GM23338 (cell line): ENCODE measurements around the gene GSG1L. TPM values are rescaled to one million over a fixed set of nuclear protein-coding genes. Genes with fewer than 3 reads are reported as not detected.

Experiments
- ATAC-seq: fragments of 200-7000 bp; cut with Tn5 transposase; 3 replicates; pipeline ENCODE4 v1.9.1; 2020
- DNase-seq: peaks from one replicate; pipeline ENCODE4 v3.0.0-alpha.2; 2015; ENCODE audit warnings: low spot score
- H2AFZ ChIP-seq: fragments of 200-600 bp; sonication (generic); 2 replicates; pipeline ENCODE4 v1.8.0; 2016; ENCODE audit warnings: antibody characterized with exemption, mild to moderate bottlenecking, moderate library complexity
- H3F3A ChIP-seq: fragments of 200-600 bp; sonication (generic); replicated peaks from 2 replicates; pipeline ENCODE4 v1.8.0; 2017; ENCODE audit warnings: antibody characterized with exemption, mixed run types, low read depth
- H3K27ac ChIP-seq: fragments of 200-600 bp; sonication (generic); 2 replicates; pipeline ENCODE4 v1.6.1; 2016; ENCODE audit warnings: low read depth
- H3K27me3 ChIP-seq: fragments of 200-600 bp; sonication (generic); 2 replicates; pipeline ENCODE4 v1.8.0; 2016; ENCODE audit warnings: mild to moderate bottlenecking, mixed run types, moderate library complexity; ENCODE audit not compliant: insufficient read depth
- H3K36me3 ChIP-seq: fragments of 200-600 bp; sonication (generic); 2 replicates; pipeline ENCODE4 v1.8.0; 2016; ENCODE audit warnings: mild to moderate bottlenecking; ENCODE audit not compliant: insufficient read depth
- H3K4me1 ChIP-seq: fragments of 200-600 bp; sonication (generic); 2 replicates; pipeline ENCODE4 v1.8.0; 2016; ENCODE audit warnings: mild to moderate bottlenecking, moderate library complexity; ENCODE audit not compliant: insufficient read depth
- H3K4me2 ChIP-seq: fragments of 200-600 bp; sonication (generic); 2 replicates; pipeline ENCODE4 v1.7.1; 2017; ENCODE audit warnings: mixed run types
- H3K4me3 ChIP-seq: fragments of 200-600 bp; sonication (generic); 2 replicates; pipeline ENCODE4 v1.6.1; 2016; ENCODE audit warnings: mixed run types
- H3K79me2 ChIP-seq: fragments of 200-600 bp; sonication (generic); replicated peaks from 2 replicates; pipeline ENCODE4 v1.8.0; 2017; ENCODE audit warnings: mild to moderate bottlenecking; ENCODE audit not compliant: insufficient read depth
- H3K9me2 ChIP-seq: fragments of 200-600 bp; sonication (generic); 2 replicates; pipeline ENCODE4 v1.8.0; 2017; ENCODE audit not compliant: insufficient read depth
- H4K20me1 ChIP-seq: fragments of 200-600 bp; sonication (generic); replicated peaks from 2 replicates; pipeline ENCODE4 v1.8.0; 2017; ENCODE audit warnings: mild to moderate bottlenecking; ENCODE audit not compliant: insufficient read depth
- H3K27ac Mint-ChIP-seq: 2 replicates; pipeline ENCODE4 v1.8.0; 2020; ENCODE audit warnings: inconsistent platforms, mild to moderate bottlenecking, moderate library complexity, mixed read lengths
- H3K27me3 Mint-ChIP-seq: 3 replicates; pipeline ENCODE4 v1.8.0; 2022; ENCODE audit warnings: low read depth, mild to moderate bottlenecking, moderate library complexity, mixed read lengths, inconsistent platforms; ENCODE audit not compliant: insufficient read depth, poor library complexity
- H3K36me3 Mint-ChIP-seq: 3 replicates; pipeline ENCODE4 v1.8.0; 2021; ENCODE audit warnings: low read depth, mild to moderate bottlenecking, inconsistent platforms, moderate library complexity, mixed read lengths
- H3K4me1 Mint-ChIP-seq: 3 replicates; pipeline ENCODE4 v1.8.0; 2020; ENCODE audit warnings: mild to moderate bottlenecking, inconsistent platforms, mixed read lengths
- H3K4me3 Mint-ChIP-seq: 3 replicates; pipeline ENCODE4 v1.8.0; 2021; ENCODE audit warnings: moderate library complexity, mild to moderate bottlenecking, inconsistent platforms, mixed read lengths
- H3K9me3 Mint-ChIP-seq: 3 replicates; pipeline ENCODE4 v1.8.0; 2020; ENCODE audit warnings: moderate library complexity, mild to moderate bottlenecking, inconsistent platforms, mixed read lengths
- CREB1 ChIP-seq: fragments of 250-450 bp; sonication (Bioruptor Pico); IDR thresholded peaks from 2 replicates; pipeline ENCODE4 v1.5.0; 2020; ENCODE audit warnings: low read depth, mild to moderate bottlenecking, moderate library complexity
- EZH2 ChIP-seq: fragments of 200-600 bp; sonication (generic); IDR thresholded peaks from one replicate; pipeline ENCODE4 v1.8.0; 2017; ENCODE audit warnings: antibody characterized with exemption, mild to moderate bottlenecking, low read depth; ENCODE audit not compliant: unreplicated experiment
- EZH2phosphoT487 ChIP-seq: fragments of 200-600 bp; sonication (generic); IDR thresholded peaks from one replicate; pipeline ENCODE4 v1.8.1; 2018; ENCODE audit warnings: antibody characterized with exemption; ENCODE audit not compliant: unreplicated experiment
- JUNB ChIP-seq: IDR thresholded peaks from one replicate; pipeline ENCODE4 v1.6.1; 2016; ENCODE audit warnings: antibody characterized with exemption; ENCODE audit not compliant: unreplicated experiment
- NANOG ChIP-seq: IDR thresholded peaks from 2 replicates; pipeline ENCODE4 v1.6.1; 2016; ENCODE audit warnings: antibody characterized with exemption, borderline replicate concordance
- POLR2AphosphoS5 ChIP-seq: IDR thresholded peaks from 2 replicates; pipeline ENCODE4 v1.6.1; 2016; ENCODE audit warnings: antibody characterized with exemption, low read depth
- ZNF114 ChIP-seq: fragments of 250-450 bp; sonication (Bioruptor Pico); IDR thresholded peaks from 2 replicates; pipeline ENCODE4 v1.5.0; 2020; ENCODE audit warnings: mild to moderate bottlenecking, moderate library complexity
- ZNF331 ChIP-seq: fragments of 250-450 bp; sonication (Bioruptor Pico); IDR thresholded peaks from 2 replicates; pipeline ENCODE4 v1.5.0; 2020; ENCODE audit warnings: low read depth, mild to moderate bottlenecking, moderate library complexity
- polyA plus RNA-seq: library from polyadenylated mRNA; unstranded; fragments of >200 nt; fragmentation: Nextera tagmentation; extraction: Ambion mirVana; gene quantifications from 2 replicates; pipeline ENCODE4 v1.2.1, GENCODE V29; 2016
- total RNA-seq: library from RNA; depleted of rRNA; stranded (reverse); fragments of >200 nt; shearing (Covaris generic); gene quantifications from 2 replicates; pipeline ENCODE4 v1.2.3, GENCODE V29; 2014
- TF ChIP-seq, protein P1 (sequence below): IDR thresholded peaks from 2 replicates; pipeline ENCODE4 v1.6.1; 2016; ENCODE audit warnings: antibody characterized with exemption
- TF ChIP-seq, protein P2 (sequence below): IDR thresholded peaks from one replicate; pipeline ENCODE4 v1.6.1; 2018; ENCODE audit warnings: antibody characterized with exemption; ENCODE audit not compliant: unreplicated experiment
- TF ChIP-seq, protein P3 (sequence below), 2 experiments: fragments of 200-600 bp in 1 of 2; sonication (generic) in 1 of 2; conservative IDR thresholded peaks; 2 replicates each; pipeline versions ENCODE4 v1.5.1 to v1.6.1; 2016 to 2017; ENCODE audit warnings: antibody characterized with exemption in 2 of 2, low read depth in 2 of 2, mild to moderate bottlenecking in 2 of 2, moderate library complexity in 1 of 2

The GSG1L gene
- total and polyA plus RNA-seq, 2 experiments from 2014 or later, result 0.36 to 0.63 TPM

DNA sequence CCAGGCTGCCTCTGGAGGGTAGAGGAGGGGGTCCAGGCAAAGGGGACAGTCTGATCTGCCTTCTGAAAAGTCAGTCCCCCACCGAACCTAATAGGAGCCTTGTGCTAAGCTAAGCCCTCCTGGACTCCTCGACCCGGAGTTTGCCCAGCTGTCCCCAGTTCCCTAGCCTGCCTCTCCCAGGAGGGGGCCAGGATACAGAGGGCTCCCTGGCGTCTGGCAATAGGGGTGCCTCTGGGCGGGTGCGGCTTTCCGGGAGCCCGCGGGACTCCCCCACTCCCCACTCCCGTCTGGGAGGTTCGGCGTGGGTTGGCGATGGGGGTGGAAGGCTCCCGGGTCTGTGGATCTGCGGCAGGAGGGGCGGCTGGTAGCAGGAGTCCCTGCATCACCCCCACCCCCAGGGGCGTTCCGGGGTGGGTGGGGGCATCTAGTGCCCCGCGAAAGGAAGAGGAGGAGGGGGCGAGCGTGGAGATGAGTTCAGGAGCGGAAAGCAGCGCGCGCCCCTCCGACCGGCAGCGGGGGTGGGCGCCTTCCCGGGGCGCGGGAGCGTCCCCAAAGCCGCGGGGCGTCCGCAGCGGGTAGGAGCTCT is 1.2 kb downstream of the GSG1L start:
- DNase-seq (no peak), ATAC-seq (peak; percentile 19)
- TF ChIP-seq, protein P1, sequence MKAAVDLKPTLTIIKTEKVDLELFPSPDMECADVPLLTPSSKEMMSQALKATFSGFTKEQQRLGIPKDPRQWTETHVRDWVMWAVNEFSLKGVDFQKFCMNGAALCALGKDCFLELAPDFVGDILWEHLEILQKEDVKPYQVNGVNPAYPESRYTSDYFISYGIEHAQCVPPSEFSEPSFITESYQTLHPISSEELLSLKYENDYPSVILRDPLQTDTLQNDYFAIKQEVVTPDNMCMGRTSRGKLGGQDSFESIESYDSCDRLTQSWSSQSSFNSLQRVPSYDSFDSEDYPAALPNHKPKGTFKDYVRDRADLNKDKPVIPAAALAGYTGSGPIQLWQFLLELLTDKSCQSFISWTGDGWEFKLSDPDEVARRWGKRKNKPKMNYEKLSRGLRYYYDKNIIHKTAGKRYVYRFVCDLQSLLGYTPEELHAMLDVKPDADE, result no peak
- peak; percentile 55 for TF ChIP-seq EZH2
- Mint-ChIP-seq H3K27me3 (peaks cover 41% of the 10 kb centered on the region), H3K9me3 (no peaks in the 10 kb centered on the region), H3K36me3 (no peaks in the 10 kb centered on the region), H3K4me3 (peak overlapping the region; percentile 51; the same call in 2 of the 3 replicates), H3K27ac (no peak overlapping the region), H3K4me1 (no peaks in the 10 kb centered on the region; the same call in 2 of the 3 replicates)
- H3K4me2 ChIP-seq, result peak overlapping the region; percentile 78
- peaks cover 61% of the 10 kb centered on the region for H3K27me3 ChIP-seq
- no peaks in the 10 kb centered on the region for H3F3A ChIP-seq
- no peaks in the 10 kb centered on the region; the same call in 1 of the 2 replicates for H3K4me1 ChIP-seq
- H2AFZ ChIP-seq, result 0 out of 2 replicates have a peak overlapping the region, but pooled peaks have one; percentile 69
- H3K36me3 ChIP-seq, result no peaks in the 10 kb centered on the region
- H3K79me2 ChIP-seq, result no peaks in the 10 kb centered on the region
- H3K9me2 ChIP-seq, result no peaks in the 10 kb centered on the region
- no peaks in the 10 kb centered on the region for H4K20me1 ChIP-seq
- no peak overlapping the region for H3K27ac ChIP-seq
- H3K4me3 ChIP-seq, result peak overlapping the region; percentile 59

DNA sequence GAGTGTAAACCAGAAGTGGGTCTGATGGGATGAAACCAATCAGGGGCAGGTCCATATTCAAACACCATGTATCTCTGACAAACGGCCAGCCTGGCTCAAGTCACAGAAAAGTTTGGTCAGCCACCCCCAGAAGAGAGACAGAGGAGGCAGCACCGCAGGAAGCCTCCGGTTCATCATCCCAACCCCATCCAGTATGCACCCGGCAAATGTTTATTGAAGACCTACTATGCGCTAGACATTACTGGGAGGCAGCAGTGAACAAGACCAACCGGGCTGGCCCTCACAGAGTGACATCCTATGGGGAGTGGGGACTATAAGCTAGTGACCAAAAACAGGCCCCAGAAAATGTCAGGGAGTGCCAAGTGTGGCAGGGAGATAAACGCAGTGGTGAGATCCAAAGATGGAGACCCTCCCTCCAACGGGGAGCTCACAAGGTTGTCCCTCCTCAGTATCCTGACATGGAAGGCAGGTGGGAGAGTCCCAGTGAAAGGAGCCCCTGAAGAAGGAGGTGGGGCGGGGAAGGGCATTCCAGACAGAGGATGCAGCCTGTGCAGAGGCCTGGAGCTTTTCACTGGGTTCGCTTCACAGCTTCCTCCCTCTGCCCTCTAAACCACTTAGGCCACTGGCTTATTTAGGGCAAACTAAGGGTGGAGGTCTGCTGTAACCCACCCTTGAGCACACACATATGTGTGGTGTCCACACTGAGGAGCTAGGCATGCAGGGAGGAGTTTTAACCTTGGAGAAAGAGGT is 2.0 kb downstream of the GSG1L start:
- Mint-ChIP-seq H3K4me1 (no peaks in the 10 kb centered on the region; the same call in 2 of the 3 replicates), H3K27ac (no peak overlapping the region), H3K4me3 (peak overlapping the region; percentile 51), H3K36me3 (no peaks in the 10 kb centered on the region), H3K27me3 (peaks cover 39% of the 10 kb centered on the region), H3K9me3 (no peaks in the 10 kb centered on the region)
- H2AFZ ChIP-seq, result no peak overlapping the region
- H3K79me2 ChIP-seq, result no peaks in the 10 kb centered on the region
- no peaks in the 10 kb centered on the region for H3K36me3 ChIP-seq
- no peak overlapping the region for H3K27ac ChIP-seq
- peaks cover 61% of the 10 kb centered on the region for H3K27me3 ChIP-seq
- no peak for DNase-seq
- no peaks in the 10 kb centered on the region for H3K9me2 ChIP-seq
- no peaks in the 10 kb centered on the region for H3F3A ChIP-seq
- H4K20me1 ChIP-seq, result no peaks in the 10 kb centered on the region
- ATAC-seq, result no peak
- no peaks in the 10 kb centered on the region; the same call in 1 of the 2 replicates for H3K4me1 ChIP-seq
- H3K4me2 ChIP-seq, result no peak overlapping the region
- peak overlapping the region; percentile 59; the same call in 1 of the 2 replicates for H3K4me3 ChIP-seq
- TF ChIP-seq EZH2, result no peak
- no peak for TF ChIP-seq NANOG
- TF ChIP-seq ZNF331, result no peak
- TF ChIP-seq, protein P2, sequence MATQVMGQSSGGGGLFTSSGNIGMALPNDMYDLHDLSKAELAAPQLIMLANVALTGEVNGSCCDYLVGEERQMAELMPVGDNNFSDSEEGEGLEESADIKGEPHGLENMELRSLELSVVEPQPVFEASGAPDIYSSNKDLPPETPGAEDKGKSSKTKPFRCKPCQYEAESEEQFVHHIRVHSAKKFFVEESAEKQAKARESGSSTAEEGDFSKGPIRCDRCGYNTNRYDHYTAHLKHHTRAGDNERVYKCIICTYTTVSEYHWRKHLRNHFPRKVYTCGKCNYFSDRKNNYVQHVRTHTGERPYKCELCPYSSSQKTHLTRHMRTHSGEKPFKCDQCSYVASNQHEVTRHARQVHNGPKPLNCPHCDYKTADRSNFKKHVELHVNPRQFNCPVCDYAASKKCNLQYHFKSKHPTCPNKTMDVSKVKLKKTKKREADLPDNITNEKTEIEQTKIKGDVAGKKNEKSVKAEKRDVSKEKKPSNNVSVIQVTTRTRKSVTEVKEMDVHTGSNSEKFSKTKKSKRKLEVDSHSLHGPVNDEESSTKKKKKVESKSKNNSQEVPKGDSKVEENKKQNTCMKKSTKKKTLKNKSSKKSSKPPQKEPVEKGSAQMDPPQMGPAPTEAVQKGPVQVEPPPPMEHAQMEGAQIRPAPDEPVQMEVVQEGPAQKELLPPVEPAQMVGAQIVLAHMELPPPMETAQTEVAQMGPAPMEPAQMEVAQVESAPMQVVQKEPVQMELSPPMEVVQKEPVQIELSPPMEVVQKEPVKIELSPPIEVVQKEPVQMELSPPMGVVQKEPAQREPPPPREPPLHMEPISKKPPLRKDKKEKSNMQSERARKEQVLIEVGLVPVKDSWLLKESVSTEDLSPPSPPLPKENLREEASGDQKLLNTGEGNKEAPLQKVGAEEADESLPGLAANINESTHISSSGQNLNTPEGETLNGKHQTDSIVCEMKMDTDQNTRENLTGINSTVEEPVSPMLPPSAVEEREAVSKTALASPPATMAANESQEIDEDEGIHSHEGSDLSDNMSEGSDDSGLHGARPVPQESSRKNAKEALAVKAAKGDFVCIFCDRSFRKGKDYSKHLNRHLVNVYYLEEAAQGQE, result no peak
- no peak for TF ChIP-seq ZNF114 (CRISPR knock-in tag)
- TF ChIP-seq POLR2AphosphoS5, result no peak
- no peak for TF ChIP-seq EZH2phosphoT487
- TF ChIP-seq CREB1 (CRISPR knock-in tag), result no peak
- no peak for TF ChIP-seq JUNB
- TF ChIP-seq, protein P1, result no peak
- TF ChIP-seq, protein P3, sequence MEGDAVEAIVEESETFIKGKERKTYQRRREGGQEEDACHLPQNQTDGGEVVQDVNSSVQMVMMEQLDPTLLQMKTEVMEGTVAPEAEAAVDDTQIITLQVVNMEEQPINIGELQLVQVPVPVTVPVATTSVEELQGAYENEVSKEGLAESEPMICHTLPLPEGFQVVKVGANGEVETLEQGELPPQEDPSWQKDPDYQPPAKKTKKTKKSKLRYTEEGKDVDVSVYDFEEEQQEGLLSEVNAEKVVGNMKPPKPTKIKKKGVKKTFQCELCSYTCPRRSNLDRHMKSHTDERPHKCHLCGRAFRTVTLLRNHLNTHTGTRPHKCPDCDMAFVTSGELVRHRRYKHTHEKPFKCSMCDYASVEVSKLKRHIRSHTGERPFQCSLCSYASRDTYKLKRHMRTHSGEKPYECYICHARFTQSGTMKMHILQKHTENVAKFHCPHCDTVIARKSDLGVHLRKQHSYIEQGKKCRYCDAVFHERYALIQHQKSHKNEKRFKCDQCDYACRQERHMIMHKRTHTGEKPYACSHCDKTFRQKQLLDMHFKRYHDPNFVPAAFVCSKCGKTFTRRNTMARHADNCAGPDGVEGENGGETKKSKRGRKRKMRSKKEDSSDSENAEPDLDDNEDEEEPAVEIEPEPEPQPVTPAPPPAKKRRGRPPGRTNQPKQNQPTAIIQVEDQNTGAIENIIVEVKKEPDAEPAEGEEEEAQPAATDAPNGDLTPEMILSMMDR (conservative IDR thresholded peaks at IDR 0.05; ENCODE audit: low read depth in 2 of 2), result no peak
